ENCODE results near the gene CIB1.

DNA sequence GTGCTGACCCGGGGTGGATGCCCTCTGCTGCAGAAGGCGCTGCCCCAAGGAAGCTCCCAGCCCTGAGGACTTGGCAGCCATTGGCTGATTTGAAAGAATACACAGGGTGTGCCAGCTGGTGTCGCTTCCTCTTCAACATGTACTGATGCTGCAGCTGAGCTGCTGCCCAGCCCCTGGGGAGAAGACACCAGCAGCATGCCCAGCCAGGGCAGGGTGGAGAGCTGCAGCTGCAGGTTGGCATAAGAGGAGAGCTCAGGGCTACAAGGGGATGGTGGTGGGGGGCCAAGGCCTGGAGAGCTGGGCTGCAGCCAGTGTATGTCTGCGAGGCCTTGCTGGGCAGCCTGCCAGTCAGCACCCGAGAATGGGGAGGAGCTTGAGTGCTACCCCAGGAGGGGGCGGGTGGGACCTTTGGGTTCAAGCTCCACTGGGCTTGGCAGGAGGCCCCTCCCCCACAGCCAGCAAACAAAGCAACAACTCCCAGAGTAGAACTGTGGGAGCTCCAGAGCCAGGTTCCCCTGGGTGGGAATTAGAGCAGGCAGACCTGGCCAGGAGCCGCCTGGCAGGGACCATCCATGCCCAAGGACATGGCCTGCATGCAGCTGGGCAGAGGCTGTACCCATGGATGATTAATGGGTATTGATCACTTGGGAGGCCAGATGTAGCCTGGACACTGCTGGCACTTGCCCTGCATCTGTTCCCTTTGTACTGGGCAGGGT lies 41.8 kb downstream of the CIB1 start:
- TF ChIP-seq, protein P1, sequence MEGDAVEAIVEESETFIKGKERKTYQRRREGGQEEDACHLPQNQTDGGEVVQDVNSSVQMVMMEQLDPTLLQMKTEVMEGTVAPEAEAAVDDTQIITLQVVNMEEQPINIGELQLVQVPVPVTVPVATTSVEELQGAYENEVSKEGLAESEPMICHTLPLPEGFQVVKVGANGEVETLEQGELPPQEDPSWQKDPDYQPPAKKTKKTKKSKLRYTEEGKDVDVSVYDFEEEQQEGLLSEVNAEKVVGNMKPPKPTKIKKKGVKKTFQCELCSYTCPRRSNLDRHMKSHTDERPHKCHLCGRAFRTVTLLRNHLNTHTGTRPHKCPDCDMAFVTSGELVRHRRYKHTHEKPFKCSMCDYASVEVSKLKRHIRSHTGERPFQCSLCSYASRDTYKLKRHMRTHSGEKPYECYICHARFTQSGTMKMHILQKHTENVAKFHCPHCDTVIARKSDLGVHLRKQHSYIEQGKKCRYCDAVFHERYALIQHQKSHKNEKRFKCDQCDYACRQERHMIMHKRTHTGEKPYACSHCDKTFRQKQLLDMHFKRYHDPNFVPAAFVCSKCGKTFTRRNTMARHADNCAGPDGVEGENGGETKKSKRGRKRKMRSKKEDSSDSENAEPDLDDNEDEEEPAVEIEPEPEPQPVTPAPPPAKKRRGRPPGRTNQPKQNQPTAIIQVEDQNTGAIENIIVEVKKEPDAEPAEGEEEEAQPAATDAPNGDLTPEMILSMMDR (conservative IDR thresholded peaks at IDR 0.05) = no peak
- TF ChIP-seq EZH2 (IDR thresholded peaks at IDR 0.05; ENCODE audit: low read depth) = no peak
